GM12878 (cell line): ENCODE data around the gene WTIP. TPM values are rescaled to one million over a fixed set of nuclear protein-coding genes. Genes with fewer than 3 reads are reported as not detected.

Experiments used
- CHD2 ChIP-seq: IDR thresholded peaks from 2 replicates; pipeline ENCODE4 v1.6.1; 2011; ENCODE audit warnings: low read depth, low read length, improper control_type of control experiment, borderline replicate concordance
- CUX1 ChIP-seq: IDR thresholded peaks from 2 replicates; pipeline ENCODE4 v1.6.1; 2012; ENCODE audit warnings: improper control_type of control experiment, low read depth, low read length; ENCODE audit not compliant: insufficient replicate concordance
- TARDBP ChIP-seq: IDR thresholded peaks from 2 replicates; pipeline ENCODE4 v1.6.1; 2016; ENCODE audit warnings: borderline replicate concordance
- ZBED1 ChIP-seq: IDR thresholded peaks from 2 replicates; pipeline ENCODE4 v1.6.1; 2016; ENCODE audit warnings: borderline replicate concordance
- polyA plus RNA-seq, 11 experiments: library from polyadenylated mRNA; depleted of rRNA in 4 of 11; unstranded in 6 of 11; stranded (reverse) in 5 of 11; fragments of >200 nt; fragmentation: Nextera tagmentation in 4 of 11; fragmentation: Illumina TruSeq in 1 of 11; extraction: Ambion mirVana in 4 of 11; extraction: Trizol in 1 of 11; gene quantifications; 1 replicate in 1 of 11; 2 replicates in 10 of 11; pipeline versions ENCODE4 v1.2.1 to v1.2.3, GENCODE V29; 2011 to 2016; ENCODE audit warnings: inconsistent platforms in 2 of 11, missing spikeins in 2 of 11, low read depth in 1 of 11
- total RNA-seq, 4 experiments: library from RNA; depleted of rRNA in 3 of 4; stranded (reverse); fragments of >200 nt in 3 of 4; fragmentation: Illumina TruSeq in 1 of 4; extraction: Trizol in 1 of 4; gene quantifications; 2 replicates each; pipeline versions ENCODE4 v1.2.1 to v1.2.3, GENCODE V29; 2013 to 2021

WTIP gene
- total and polyA plus RNA-seq, 10 of the 15 experiments (the other 5 are each of a cell fraction or from before 2014, with no cell fraction given): 0.06 to 0.77 (median 0.17) TPM; not detected in 2

DNA sequence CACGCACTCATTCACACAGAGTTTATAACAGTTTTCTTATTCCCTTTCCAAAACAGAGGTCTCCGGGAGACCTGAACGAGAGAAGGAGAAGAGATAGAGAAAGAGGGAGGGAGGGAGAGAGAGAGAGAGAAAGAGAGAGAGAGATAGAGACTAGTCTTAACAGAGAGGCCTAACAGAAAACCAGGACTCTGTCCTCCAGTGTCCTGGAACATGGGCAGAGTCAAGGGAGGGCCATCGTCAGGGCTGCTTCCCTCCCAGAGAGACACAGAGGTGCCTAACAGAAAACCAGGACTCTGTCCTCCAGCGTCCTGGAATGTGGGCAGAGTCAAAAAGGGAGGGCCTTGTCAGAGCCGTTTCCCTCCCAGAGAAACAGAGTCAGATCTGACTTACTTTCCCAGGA lies 78.7 kb downstream of the WTIP start (continued):
- TF ChIP-seq ZBED1: no peak
- no peak for TF ChIP-seq CHD2
- TF ChIP-seq CUX1: no peak
- no peak for TF ChIP-seq TARDBP

Other genes with a start within 250 kb of the WTIP start
- gene GARRE1, start 227.2 kb upstream of the WTIP start, total RNA-seq (2014; rRNA removed): 5.8 and 7.3 TPM in 2 replicates
- gene GARRE1, start 227.2 kb upstream of the WTIP start, total RNA-seq (2014; rRNA removed; fragmentation: Illumina TruSeq; extraction: Trizol): 4.9 and 5.2 TPM in 2 replicates
- 6.0 and 9.4 TPM in 2 replicates for gene GARRE1, start 227.2 kb upstream of the WTIP start, total RNA-seq (2021)
- gene GARRE1, start 227.2 kb upstream of the WTIP start, polyA plus RNA-seq (2011; rRNA removed): 6.8 and 8.4 TPM in 2 replicates
- gene GARRE1, start 227.2 kb upstream of the WTIP start, polyA plus RNA-seq (2014; fragmentation: Illumina TruSeq; extraction: Trizol): 4.9 and 5.0 TPM in 2 replicates
- gene GARRE1, start 227.2 kb upstream of the WTIP start, polyA plus RNA-seq (2014; fragmentation: Nextera tagmentation; extraction: Ambion mirVana): 1 to 10 TPM; 1.1 to 2.5 TPM
- gene GARRE1, start 227.2 kb upstream of the WTIP start, polyA plus RNA-seq (2014; rRNA removed): 6.0 and 6.6 TPM in 2 replicates
- gene GARRE1, start 227.2 kb upstream of the WTIP start, polyA plus RNA-seq (2016; fragmentation: Nextera tagmentation; extraction: Ambion mirVana): 1 to 10 TPM; 5.0 to 5.1 TPM
- gene GPI, start 116.6 kb upstream of the WTIP start, total RNA-seq (2014; rRNA removed): 190 and 208 TPM in 2 replicates
- 132 and 145 TPM in 2 replicates for gene GPI, start 116.6 kb upstream of the WTIP start, total RNA-seq (2014; rRNA removed; fragmentation: Illumina TruSeq; extraction: Trizol)
- gene GPI, start 116.6 kb upstream of the WTIP start, total RNA-seq (2021): 389 and 390 TPM in 2 replicates
- gene GPI, start 116.6 kb upstream of the WTIP start, polyA plus RNA-seq (2011; rRNA removed): 73.4 and 161 TPM in 2 replicates
- gene GPI, start 116.6 kb upstream of the WTIP start, polyA plus RNA-seq (2014; fragmentation: Illumina TruSeq; extraction: Trizol): 164 and 308 TPM in 2 replicates
- 100 to 1,000 TPM; 124 to 133 TPM for gene GPI, start 116.6 kb upstream of the WTIP start, polyA plus RNA-seq (2014; fragmentation: Nextera tagmentation; extraction: Ambion mirVana)
- 171 and 202 TPM in 2 replicates for gene GPI, start 116.6 kb upstream of the WTIP start, polyA plus RNA-seq (2014; rRNA removed)
- 100 to 1,000 TPM; 387 to 400 TPM for gene GPI, start 116.6 kb upstream of the WTIP start, polyA plus RNA-seq (2016; fragmentation: Nextera tagmentation; extraction: Ambion mirVana)
- 34.3 and 36.5 TPM in 2 replicates for gene PDCD2L, start 77.4 kb upstream of the WTIP start, total RNA-seq (2014; rRNA removed)
- gene PDCD2L, start 77.4 kb upstream of the WTIP start, total RNA-seq (2014; rRNA removed; fragmentation: Illumina TruSeq; extraction: Trizol): 27.0 and 31.0 TPM in 2 replicates
- gene PDCD2L, start 77.4 kb upstream of the WTIP start, total RNA-seq (2021): 28.0 and 29.9 TPM in 2 replicates
- gene PDCD2L, start 77.4 kb upstream of the WTIP start, polyA plus RNA-seq (2011; rRNA removed): 41.3 and 47.9 TPM in 2 replicates
- gene PDCD2L, start 77.4 kb upstream of the WTIP start, polyA plus RNA-seq (2014; fragmentation: Illumina TruSeq; extraction: Trizol): 12.2 and 18.2 TPM in 2 replicates
- gene PDCD2L, start 77.4 kb upstream of the WTIP start, polyA plus RNA-seq (2014; fragmentation: Nextera tagmentation; extraction: Ambion mirVana): 10 to 100 TPM in 1 of 2 experiments, 1 to 10 TPM in 1; 7.2 to 19.1 TPM
- 32.2 and 32.5 TPM in 2 replicates for gene PDCD2L, start 77.4 kb upstream of the WTIP start, polyA plus RNA-seq (2014; rRNA removed)
- 10 to 100 TPM; 25.7 to 25.8 TPM for gene PDCD2L, start 77.4 kb upstream of the WTIP start, polyA plus RNA-seq (2016; fragmentation: Nextera tagmentation; extraction: Ambion mirVana)
- gene UBA2, start 53.4 kb upstream of the WTIP start, total RNA-seq (2014; rRNA removed): 80.0 and 103 TPM in 2 replicates
- gene UBA2, start 53.4 kb upstream of the WTIP start, total RNA-seq (2014; rRNA removed; fragmentation: Illumina TruSeq; extraction: Trizol): 129 and 137 TPM in 2 replicates
- gene UBA2, start 53.4 kb upstream of the WTIP start, total RNA-seq (2021): 96.3 and 104 TPM in 2 replicates
- gene UBA2, start 53.4 kb upstream of the WTIP start, polyA plus RNA-seq (2011; rRNA removed): 237 and 372 TPM in 2 replicates
- gene UBA2, start 53.4 kb upstream of the WTIP start, polyA plus RNA-seq (2014; fragmentation: Illumina TruSeq; extraction: Trizol): 117 and 145 TPM in 2 replicates
- gene UBA2, start 53.4 kb upstream of the WTIP start, polyA plus RNA-seq (2014; fragmentation: Nextera tagmentation; extraction: Ambion mirVana): 10 to 100 TPM; 50.6 to 54.2 TPM
- 99.7 and 113 TPM in 2 replicates for gene UBA2, start 53.4 kb upstream of the WTIP start, polyA plus RNA-seq (2014; rRNA removed)
- gene UBA2, start 53.4 kb upstream of the WTIP start, polyA plus RNA-seq (2016; fragmentation: Nextera tagmentation; extraction: Ambion mirVana): 100 to 1,000 TPM in 1 of 2 experiments, 10 to 100 TPM in 1; 98.5 to 122 TPM
- 0.05 TPM in 1 of 2 replicates, not detected in the other for gene SCGB2B2, start 195.4 kb downstream of the WTIP start, total RNA-seq (2014; rRNA removed)
- not detected in 2 replicates for gene SCGB2B2, start 195.4 kb downstream of the WTIP start, total RNA-seq (2014; rRNA removed; fragmentation: Illumina TruSeq; extraction: Trizol)
- gene SCGB2B2, start 195.4 kb downstream of the WTIP start, total RNA-seq (2021): 0.31 TPM in 1 of 2 replicates, not detected in the other
- 0.04 and 0.35 TPM in 2 replicates for gene SCGB2B2, start 195.4 kb downstream of the WTIP start, polyA plus RNA-seq (2011; rRNA removed)
- gene SCGB2B2, start 195.4 kb downstream of the WTIP start, polyA plus RNA-seq (2014; fragmentation: Illumina TruSeq; extraction: Trizol): 0.06 and 0.11 TPM in 2 replicates
- not detected for gene SCGB2B2, start 195.4 kb downstream of the WTIP start, polyA plus RNA-seq (2014; fragmentation: Nextera tagmentation; extraction: Ambion mirVana)
- not detected in 2 replicates for gene SCGB2B2, start 195.4 kb downstream of the WTIP start, polyA plus RNA-seq (2014; rRNA removed)
- gene SCGB2B2, start 195.4 kb downstream of the WTIP start, polyA plus RNA-seq (2016; fragmentation: Nextera tagmentation; extraction: Ambion mirVana): under 1 TPM in 1 of 2 experiments, not detected in 1; 0.12 TPM
- 17.8 and 18.0 TPM in 2 replicates for gene ZNF302, start 195.9 kb downstream of the WTIP start, total RNA-seq (2014; rRNA removed)
- 21.9 TPM in 2 replicates for gene ZNF302, start 195.9 kb downstream of the WTIP start, total RNA-seq (2014; rRNA removed; fragmentation: Illumina TruSeq; extraction: Trizol)
- 16.0 and 17.1 TPM in 2 replicates for gene ZNF302, start 195.9 kb downstream of the WTIP start, total RNA-seq (2021)
- 35.4 and 56.1 TPM in 2 replicates for gene ZNF302, start 195.9 kb downstream of the WTIP start, polyA plus RNA-seq (2011; rRNA removed)
- gene ZNF302, start 195.9 kb downstream of the WTIP start, polyA plus RNA-seq (2014; fragmentation: Illumina TruSeq; extraction: Trizol): 21.2 and 27.4 TPM in 2 replicates
- 1 to 10 TPM; 8.4 to 8.6 TPM for gene ZNF302, start 195.9 kb downstream of the WTIP start, polyA plus RNA-seq (2014; fragmentation: Nextera tagmentation; extraction: Ambion mirVana)
- 15.8 and 18.2 TPM in 2 replicates for gene ZNF302, start 195.9 kb downstream of the WTIP start, polyA plus RNA-seq (2014; rRNA removed)
- gene ZNF302, start 195.9 kb downstream of the WTIP start, polyA plus RNA-seq (2016; fragmentation: Nextera tagmentation; extraction: Ambion mirVana): 10 to 100 TPM; 22.8 to 23.7 TPM